ENCODE results near the gene KRTAP10-1.

DNA sequence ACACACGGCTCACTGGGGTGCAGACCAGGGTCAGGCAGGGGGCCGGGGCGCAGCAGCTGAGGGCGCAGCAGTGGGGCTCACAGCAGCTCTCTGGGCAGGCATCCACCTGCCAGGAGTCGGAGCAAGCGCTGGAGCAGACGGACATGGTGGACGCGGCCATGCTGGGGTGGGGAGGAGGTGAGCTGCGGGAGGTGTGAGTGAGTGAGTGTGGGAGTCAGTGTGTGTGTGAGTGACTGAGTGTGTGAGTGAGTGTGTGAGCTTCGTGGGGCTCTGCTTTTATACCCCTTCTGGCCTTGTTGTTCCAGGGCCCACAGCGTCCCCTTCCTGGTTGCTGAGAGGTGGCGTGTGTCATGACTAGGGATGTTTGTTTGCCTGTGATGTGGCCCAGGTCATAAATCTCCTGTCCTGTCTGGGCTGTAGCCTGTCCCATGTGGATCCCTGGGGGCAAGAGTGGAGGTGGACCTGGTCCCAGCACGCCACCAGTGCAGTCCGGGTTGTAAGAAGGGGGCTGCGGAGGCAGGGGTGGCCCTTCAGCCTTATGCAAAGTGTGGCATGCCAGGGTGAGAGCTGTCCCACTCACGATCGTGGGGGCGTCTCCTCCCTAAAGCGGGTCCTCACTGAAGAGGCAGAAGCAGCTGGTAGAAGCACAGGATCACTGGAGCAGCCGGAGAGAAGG lies at the start of gene KRTAP10-1:
- TF ChIP-seq, protein P1, sequence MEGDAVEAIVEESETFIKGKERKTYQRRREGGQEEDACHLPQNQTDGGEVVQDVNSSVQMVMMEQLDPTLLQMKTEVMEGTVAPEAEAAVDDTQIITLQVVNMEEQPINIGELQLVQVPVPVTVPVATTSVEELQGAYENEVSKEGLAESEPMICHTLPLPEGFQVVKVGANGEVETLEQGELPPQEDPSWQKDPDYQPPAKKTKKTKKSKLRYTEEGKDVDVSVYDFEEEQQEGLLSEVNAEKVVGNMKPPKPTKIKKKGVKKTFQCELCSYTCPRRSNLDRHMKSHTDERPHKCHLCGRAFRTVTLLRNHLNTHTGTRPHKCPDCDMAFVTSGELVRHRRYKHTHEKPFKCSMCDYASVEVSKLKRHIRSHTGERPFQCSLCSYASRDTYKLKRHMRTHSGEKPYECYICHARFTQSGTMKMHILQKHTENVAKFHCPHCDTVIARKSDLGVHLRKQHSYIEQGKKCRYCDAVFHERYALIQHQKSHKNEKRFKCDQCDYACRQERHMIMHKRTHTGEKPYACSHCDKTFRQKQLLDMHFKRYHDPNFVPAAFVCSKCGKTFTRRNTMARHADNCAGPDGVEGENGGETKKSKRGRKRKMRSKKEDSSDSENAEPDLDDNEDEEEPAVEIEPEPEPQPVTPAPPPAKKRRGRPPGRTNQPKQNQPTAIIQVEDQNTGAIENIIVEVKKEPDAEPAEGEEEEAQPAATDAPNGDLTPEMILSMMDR (conservative IDR thresholded peaks at IDR 0.05; ENCODE audit: low read length), result no peak
- no peak for TF ChIP-seq EZH2phosphoT487 (IDR thresholded peaks at IDR 0.05; ENCODE audit: borderline replicate concordance, low read depth, low read length)

All from OCI-LY7 (cell line).